ENCODE results near the gene ENO2. TPM values are rescaled to one million over a fixed set of nuclear protein-coding genes. Genes with fewer than 3 reads are reported as not detected.
A peak's percentile ranks its signal among the peaks of the same experiment; 100 is the strongest.

The ENO2 gene
- total RNA-seq, 2 donors from 2014 or later, result 9.7 to 36.9 TPM

- TF ChIP-seq CTCF (IDR thresholded peaks at IDR 0.05), result no peak
- H3K4me1 ChIP-seq, result peaks cover 0 to 26% of the 10 kb centered on the region in 2 donors
- DNase-seq (ENCODE audit: low spot score), result no peak
- H3K9me3 ChIP-seq, result no peaks in the 10 kb centered on the region
- peak overlapping the region in 1 of 2 donors; percentile 43 for H3K4me3 ChIP-seq
- H3K36me3 ChIP-seq, result no peaks in the 10 kb centered on the region
- H3K27ac ChIP-seq, result peak overlapping the region; percentile 31 to 37
- no peaks in the 10 kb centered on the region for H3K27me3 ChIP-seq
Observed at GRCh38 chr12:6953442-6954315, 39.3 kb downstream of the ENO2 start.

GRCh38 chr12:6954316-6955107, 40.1 kb downstream of the ENO2 start:
- no peak for DNase-seq (ENCODE audit: low spot score)
- peaks cover 0 to 32% of the 10 kb centered on the region in 2 donors for H3K4me1 ChIP-seq
- no peaks in the 10 kb centered on the region for H3K27me3 ChIP-seq
- H3K9me3 ChIP-seq, result no peaks in the 10 kb centered on the region
- no peak overlapping the region for H3K4me3 ChIP-seq
- no peaks in the 10 kb centered on the region for H3K36me3 ChIP-seq
- H3K27ac ChIP-seq, result no peak overlapping the region
- no peak for TF ChIP-seq CTCF (IDR thresholded peaks at IDR 0.05)

DNA sequence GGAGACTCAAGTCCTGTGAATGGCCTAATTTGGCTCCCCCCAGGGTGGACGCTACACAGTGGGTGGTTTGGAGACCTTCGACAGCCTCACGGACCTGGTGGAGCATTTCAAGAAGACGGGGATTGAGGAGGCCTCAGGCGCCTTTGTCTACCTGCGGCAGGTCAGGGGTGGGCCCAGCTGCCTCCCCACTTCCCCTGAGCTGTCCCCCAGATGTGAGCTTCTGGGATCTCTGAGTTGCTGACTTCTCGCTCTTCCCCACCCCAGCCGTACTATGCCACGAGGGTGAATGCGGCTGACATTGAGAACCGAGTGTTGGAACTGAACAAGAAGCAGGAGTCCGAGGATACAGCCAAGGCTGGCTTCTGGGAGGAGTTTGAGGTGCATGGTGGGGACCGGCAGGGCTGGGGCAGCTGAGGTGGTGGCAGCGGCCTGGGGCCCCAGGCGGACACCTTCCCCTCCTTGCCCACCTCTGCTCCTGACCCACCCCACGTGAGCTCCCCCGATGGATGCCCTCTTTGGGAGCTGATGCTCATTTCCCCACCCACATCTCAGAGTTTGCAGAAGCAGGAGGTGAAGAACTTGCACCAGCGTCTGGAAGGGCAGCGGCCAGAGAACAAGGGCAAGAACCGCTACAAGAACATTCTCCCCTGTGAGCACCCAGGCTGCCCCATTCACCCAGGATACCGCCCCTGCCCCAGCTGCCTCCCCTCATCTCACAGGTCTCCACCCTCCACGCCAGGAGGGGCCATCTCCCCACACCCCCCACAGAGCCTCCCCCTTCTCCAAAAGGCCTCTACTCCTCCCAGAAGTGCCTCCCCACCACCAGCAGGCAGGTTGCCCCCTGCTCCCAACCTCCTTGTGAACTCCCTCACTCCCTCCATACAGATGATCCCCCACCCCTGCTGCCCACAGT, 41.0 kb downstream of the ENO2 start:
- no peak overlapping the region for H3K4me3 ChIP-seq
- no peak for DNase-seq (ENCODE audit: low spot score)
- no peak overlapping the region for H3K27ac ChIP-seq

GRCh38 chr12:6956021-6956727, 41.8 kb downstream of the ENO2 start:
- DNase-seq (ENCODE audit: low spot score), result no peak
- Histone ChIP-seq H3K36me3 (no peaks in the 10 kb centered on the region), H3K4me3 (no peak overlapping the region), H3K4me1 (peaks cover 0 to 49% of the 10 kb centered on the region in 2 donors), H3K27ac (no peak overlapping the region), H3K27me3 (no peaks in the 10 kb centered on the region), H3K9me3 (no peaks in the 10 kb centered on the region)
- no peak for TF ChIP-seq CTCF (IDR thresholded peaks at IDR 0.05)

More for the DNA sequence above, 41.0 kb downstream of the ENO2 start:
- TF ChIP-seq CTCF (IDR thresholded peaks at IDR 0.05), result no peak
- Histone ChIP-seq H3K36me3 (no peaks in the 10 kb centered on the region), H3K4me1 (peaks cover 0 to 41% of the 10 kb centered on the region in 2 donors), H3K27me3 (no peaks in the 10 kb centered on the region), H3K9me3 (no peaks in the 10 kb centered on the region)

Measured in right atrium auricular region (tissue), 2 donors.